GM10248 (cell line): ENCODE results near the gene CLDND2.

ENCODE experiments used
- CTCF ChIA-PET: fragments of 300-600 bp; sonication (Branson Sonifier 250); formaldehyde crosslinking; extraction: SDS; loops from one replicate; lab custom pipeline; 2021; ENCODE audit warnings: antibody characterized with exemption; lab: Yijun Ruan, JAX
- POLR2A ChIA-PET: fragments of 350-650 bp; sonication (Branson Sonifier 250); formaldehyde crosslinking; extraction: SDS; loops from one replicate; lab custom pipeline; 2020; ENCODE audit warnings: antibody characterized with exemption; lab: Yijun Ruan, JAX
- DNase-seq: peaks from one replicate; pipeline ENCODE4 v3.0.0; 2012; ENCODE audit errors: extremely low spot score
- TF ChIP-seq, protein P1 (sequence below): IDR thresholded peaks from 2 replicates; pipeline ENCODE4 v1.5.1; 2012; ENCODE audit warnings: mild to moderate bottlenecking, low read depth; ENCODE audit errors: extremely low read depth, missing control alignments, control extremely low read depth

The CLDND2 gene

DNA sequence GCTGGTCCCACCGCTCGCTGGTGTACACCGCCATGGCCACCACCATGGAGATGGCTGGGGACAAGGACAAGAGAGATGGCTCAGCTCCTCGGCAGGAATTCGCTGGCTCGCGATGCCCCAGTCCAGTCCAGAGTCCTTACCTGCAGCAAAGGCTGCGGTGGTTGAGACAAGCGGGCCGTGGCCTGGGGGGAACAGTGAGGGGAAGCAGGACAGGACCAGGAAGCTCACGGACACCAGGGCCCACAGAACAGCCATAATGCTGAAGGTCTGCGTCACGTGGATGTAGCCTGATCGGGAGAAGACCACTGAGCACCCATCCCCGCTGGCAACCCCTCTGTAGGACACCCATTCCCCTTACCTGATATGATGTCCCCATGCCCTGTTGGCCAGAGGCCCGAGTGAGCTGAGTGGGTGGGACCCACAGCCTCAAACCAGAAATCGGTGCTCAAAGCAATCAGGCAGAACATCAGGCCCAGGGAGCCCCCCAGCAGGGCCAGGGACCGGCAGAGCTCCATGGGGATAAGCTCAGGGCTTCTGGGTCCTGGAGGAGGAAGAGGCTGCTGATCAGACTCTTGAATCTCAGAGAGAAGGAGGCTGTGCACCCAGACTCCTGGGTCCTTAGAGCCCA is 3.3 kb upstream of the CLDND2 start:
- TF ChIP-seq, protein P1, sequence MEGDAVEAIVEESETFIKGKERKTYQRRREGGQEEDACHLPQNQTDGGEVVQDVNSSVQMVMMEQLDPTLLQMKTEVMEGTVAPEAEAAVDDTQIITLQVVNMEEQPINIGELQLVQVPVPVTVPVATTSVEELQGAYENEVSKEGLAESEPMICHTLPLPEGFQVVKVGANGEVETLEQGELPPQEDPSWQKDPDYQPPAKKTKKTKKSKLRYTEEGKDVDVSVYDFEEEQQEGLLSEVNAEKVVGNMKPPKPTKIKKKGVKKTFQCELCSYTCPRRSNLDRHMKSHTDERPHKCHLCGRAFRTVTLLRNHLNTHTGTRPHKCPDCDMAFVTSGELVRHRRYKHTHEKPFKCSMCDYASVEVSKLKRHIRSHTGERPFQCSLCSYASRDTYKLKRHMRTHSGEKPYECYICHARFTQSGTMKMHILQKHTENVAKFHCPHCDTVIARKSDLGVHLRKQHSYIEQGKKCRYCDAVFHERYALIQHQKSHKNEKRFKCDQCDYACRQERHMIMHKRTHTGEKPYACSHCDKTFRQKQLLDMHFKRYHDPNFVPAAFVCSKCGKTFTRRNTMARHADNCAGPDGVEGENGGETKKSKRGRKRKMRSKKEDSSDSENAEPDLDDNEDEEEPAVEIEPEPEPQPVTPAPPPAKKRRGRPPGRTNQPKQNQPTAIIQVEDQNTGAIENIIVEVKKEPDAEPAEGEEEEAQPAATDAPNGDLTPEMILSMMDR = no peak
- no peak for DNase-seq
- CTCF ChIA-PET = interaction anchor here (1.9 to 3.4 kb wide), 4 partner anchors 9 to 101 kb away, joined by 7 to 9 read pairs (median 7); no protein-coding TSS in a partner anchor
- POLR2A ChIA-PET = no interaction called here

DNA sequence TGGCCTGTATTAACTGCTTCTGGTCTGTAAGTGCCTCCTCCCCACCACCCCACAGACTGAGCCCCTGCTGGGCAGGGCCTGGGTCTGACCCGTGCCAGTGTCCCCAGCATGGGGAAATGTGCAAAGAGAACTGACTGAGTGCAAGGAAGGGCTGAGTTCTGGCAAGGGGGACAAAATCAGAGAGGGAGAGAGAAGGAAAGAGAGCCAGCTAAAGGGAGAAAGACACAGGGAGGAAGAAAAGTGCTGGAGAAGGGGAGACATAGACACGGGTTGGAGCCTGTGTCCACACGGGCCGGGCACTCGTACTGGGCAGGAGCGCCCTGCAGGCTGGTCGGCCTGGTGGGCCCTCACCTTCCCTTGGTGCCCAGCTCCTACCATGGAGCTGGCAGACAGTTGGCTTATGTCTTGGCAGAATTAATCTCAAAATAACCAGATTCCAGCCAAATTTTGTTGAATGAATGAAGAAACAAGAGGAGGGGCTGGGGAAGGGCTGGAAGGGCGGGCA is 2.4 kb upstream of the CLDND2 start:
- TF ChIP-seq, protein P1 = no peak
- CTCF ChIA-PET = interaction anchor here (1.1 to 3.4 kb wide), 5 partner anchors 10 to 102 kb away, joined by 3 to 9 read pairs (median 7); no protein-coding TSS in a partner anchor
- POLR2A ChIA-PET = no interaction called here
- DNase-seq = no peak

DNA sequence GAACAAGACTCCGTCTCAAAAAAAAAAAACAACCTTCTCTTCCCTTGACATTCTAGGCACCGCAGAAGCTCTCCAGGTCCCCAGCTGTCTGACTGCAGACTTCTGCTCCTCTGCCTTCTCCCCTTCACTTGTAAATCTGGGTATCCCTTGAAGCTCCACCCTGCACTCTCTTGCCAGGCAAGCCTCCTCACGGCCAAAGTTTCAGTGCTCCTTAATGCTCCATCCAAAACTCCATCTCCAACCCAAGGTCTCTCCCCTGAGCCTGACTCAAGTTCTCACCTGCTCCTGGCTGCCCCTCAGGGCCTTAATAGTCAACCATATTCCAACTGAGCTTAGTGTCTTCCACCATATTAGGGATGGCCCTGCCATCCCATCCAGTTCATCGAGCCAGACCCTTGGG is 1.4 kb upstream of the CLDND2 start:
- no peak for DNase-seq
- ChIA-PET CTCF (interaction anchor here (1.1 to 3.4 kb wide), 4 partner anchors 9 to 51 kb away, joined by 3 to 9 read pairs (median 5); no protein-coding TSS in a partner anchor), POLR2A (no interaction called here)
- TF ChIP-seq, protein P1 = no peak

DNA sequence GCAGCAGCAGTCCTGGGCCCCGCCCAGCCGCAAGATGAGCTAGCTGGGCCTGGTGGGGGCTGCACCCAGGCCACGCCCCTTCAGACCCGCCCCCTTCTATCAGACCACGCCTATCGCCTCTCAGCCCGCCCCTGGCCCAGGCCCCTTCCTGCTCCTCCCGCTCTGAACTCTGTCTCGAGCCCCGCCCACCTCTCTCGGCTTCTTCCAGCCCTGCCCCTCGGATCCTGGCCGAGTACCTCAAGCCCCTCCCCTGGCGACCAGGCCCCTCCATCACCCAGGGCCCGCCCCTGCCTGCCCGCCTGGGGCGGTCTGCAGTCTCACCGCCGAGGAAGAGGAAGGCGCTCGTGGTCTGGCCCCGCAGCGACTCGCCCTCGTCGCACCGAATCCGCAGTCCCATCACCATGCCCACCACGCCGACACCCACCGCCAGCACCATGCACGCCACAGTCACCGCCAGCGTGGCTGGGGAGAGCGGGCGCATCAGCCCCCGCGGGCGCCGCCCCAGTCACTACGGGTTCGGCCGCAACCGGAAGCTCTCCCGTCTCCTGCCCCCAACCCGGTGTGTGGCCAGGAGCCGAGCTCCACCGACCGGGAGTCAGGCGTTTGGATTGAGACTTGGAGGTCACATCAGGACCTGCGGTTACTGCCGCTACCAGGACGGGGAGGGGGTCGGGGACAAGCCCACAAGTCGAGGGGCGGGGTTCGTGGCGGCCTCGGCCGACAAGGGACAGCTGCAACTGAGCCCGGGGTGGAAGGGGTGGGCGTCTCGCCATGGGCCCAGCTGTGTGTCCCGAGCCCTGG is 1.0 kb downstream of the CLDND2 start:
- CTCF ChIA-PET = interaction anchor here (1.0 to 1.7 kb wide), 9 partner anchors 8 to 69 kb away, joined by 3 to 8 read pairs (median 6); partner anchors contain the start of gene SIGLEC10
- TF ChIP-seq, protein P1 = no peak
- peak; percentile 99 for DNase-seq
- POLR2A ChIA-PET = interaction anchor here (0.6 to 1.9 kb wide), 6 partner anchors 22 to 346 kb away, joined by 3 to 11 read pairs (median 8); partner anchors contain the start of gene SIGLEC10

DNA sequence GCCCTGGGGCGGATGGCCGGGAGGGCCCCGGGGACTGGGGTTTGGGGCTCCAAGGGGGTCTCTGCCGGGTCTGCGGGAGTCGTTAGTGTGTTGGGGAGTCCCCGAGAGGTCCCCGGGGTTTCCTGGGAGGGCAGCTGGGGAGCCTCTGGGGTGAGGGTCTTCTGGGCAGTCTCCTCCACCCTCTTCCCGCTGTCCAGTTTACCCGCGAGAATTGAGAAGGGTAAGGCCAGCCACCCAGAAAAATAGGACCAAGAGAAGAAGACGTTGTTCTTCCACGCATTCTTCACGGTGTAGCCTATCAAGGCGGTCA is 1.6 kb downstream of the CLDND2 start:
- ChIA-PET CTCF (interaction anchor here (1.0 to 1.7 kb wide), 7 partner anchors 24 to 70 kb away, joined by 4 to 8 read pairs (median 6); no protein-coding TSS in a partner anchor), POLR2A (interaction anchor here (0.6 to 1.9 kb wide), 4 partner anchors 22 to 50 kb away, joined by 3 to 11 read pairs (median 8); partner anchors contain the start of gene SIGLEC10)
- TF ChIP-seq, protein P1 = no peak
- DNase-seq = no peak

DNA sequence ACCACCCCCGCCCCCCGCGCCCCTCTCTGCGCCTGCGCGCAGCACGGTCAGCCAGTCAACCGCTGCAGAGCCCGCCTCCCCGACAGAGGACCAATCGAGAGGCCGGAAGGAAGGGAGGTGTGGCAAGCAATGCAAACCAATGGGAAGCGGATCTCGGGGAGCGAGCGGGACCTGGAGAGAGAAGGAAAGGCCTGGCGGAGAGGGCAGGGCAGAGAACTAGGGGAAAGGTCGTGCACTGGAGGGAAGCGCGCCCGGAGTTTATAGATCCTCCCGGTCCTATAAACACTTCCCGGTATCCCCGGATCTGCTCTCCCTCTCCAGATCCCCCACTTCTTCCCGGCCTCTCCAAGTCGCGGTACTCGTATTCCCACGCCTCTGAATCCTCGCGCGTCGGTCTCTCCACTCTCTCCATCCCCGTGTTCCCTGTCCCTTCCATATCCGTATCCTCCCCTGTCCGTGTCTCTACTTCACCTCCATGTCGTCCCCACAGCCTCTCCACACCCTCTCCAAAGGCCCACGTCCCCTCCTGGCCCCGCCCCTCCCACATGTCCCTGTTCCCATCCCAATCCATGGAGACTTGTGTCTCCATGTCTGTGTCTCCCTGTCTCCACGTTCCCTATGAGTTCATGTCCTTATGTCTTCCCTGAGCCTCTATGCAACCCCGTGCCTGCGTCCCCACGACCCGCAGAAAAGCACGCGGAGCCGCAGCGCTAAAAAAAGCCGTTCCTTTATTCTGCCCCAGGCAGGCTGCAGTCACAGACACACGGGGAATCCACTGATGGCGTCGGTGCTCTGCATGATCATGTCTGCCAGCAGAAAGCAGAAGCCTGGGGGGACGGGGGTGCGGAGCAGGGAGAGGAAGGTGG is 2.2 kb downstream of the CLDND2 start:
- POLR2A ChIA-PET = interaction anchor here (1.9 kb wide), 1 partner anchor 51 kb away, joined by 11 read pairs; the partner anchor contains the start of gene SIGLEC10
- TF ChIP-seq, protein P1 = no peak
- peak; percentile 97 for DNase-seq
- CTCF ChIA-PET = interaction anchor here (1.0 to 2.1 kb wide), 5 partner anchors 10 to 294 kb away, joined by 3 to 8 read pairs (median 4); no protein-coding TSS in a partner anchor
